GM12878 (cell line): ENCODE results near the gene MUC5AC. TPM values are rescaled to one million over a fixed set of nuclear protein-coding genes. Genes with fewer than 3 reads are reported as not detected.

ENCODE experiments used
- ATAC-seq: fragments of 200-7000 bp; cut with Tn5 transposase; 3 replicates; pipeline ENCODE4 v1.9.1; 2020; ENCODE audit warnings: mild to moderate bottlenecking, moderate library complexity
- BruUV-seq: library from RNA; stranded (reverse); fragments of 400-500 nt; replicated peaks from 2 replicates; lab custom pipeline; 2021; lab: Mats Ljungman, UMichigan
- CTCF ChIA-PET: fragments of 300-600 bp; sonication (Branson Sonifier 250); formaldehyde crosslinking; extraction: SDS; loops from one replicate; lab custom pipeline; 2021; ENCODE audit warnings: inconsistent platforms; lab: Yijun Ruan, JAX
- POLR2A ChIA-PET: fragments of 350-600 bp; formaldehyde crosslinking; extraction: SDS; loops from one replicate; lab custom pipeline; 2021; ENCODE audit warnings: inconsistent platforms; lab: Charles Lee
- RAD21 ChIA-PET: fragments of 300-600 bp; sonication (Branson Sonifier 250); formaldehyde crosslinking; loops from one replicate; lab custom pipeline; 2023; ENCODE audit warnings: antibody characterized with exemption; ENCODE audit not compliant: unreplicated experiment; lab: Charles Lee
- SMC1A ChIA-PET: fragments of 300-600 bp; sonication (Branson Sonifier 250); formaldehyde crosslinking; loops from one replicate; lab custom pipeline; 2023; ENCODE audit not compliant: unreplicated experiment, uncharacterized antibody; lab: Charles Lee
- DNase-seq: peaks from one replicate; pipeline ENCODE4 v3.0.0-alpha.2; 2011; ENCODE audit warnings: low read depth, low spot score
- FAIRE-seq: peaks from 3 replicates; lab custom pipeline; 2011; peaks lifted over from hg19 to GRCh38; lab: Jason Lieb, UNC
- H2AFZ ChIP-seq: 2 replicates; pipeline ENCODE4 v1.6.0; 2011; ENCODE audit warnings: low read depth, low read length, control low read depth; ENCODE audit not compliant: control insufficient read depth
- H3K27ac ChIP-seq: 2 replicates; pipeline ENCODE4 v1.5.1; 2011; ENCODE audit warnings: control low read depth; ENCODE audit not compliant: control insufficient read depth, insufficient read depth
- H3K27me3 ChIP-seq, 2 experiments: replicated peaks in 1 of 2; 2 replicates each; pipeline versions ENCODE4 v1.6.0 to v1.6.1; 2011; ENCODE audit warnings: low read length in 1 of 2; ENCODE audit not compliant: control insufficient read depth in 2 of 2, insufficient read depth in 2 of 2
- H3K36me3 ChIP-seq, 2 experiments: 2 replicates each; pipeline ENCODE4 v1.5.1; 2011; ENCODE audit warnings: low read length in 1 of 2; ENCODE audit not compliant: control insufficient read depth in 2 of 2, insufficient read depth in 2 of 2
- H3K4me1 ChIP-seq: 2 replicates; pipeline ENCODE4 v1.6.1; 2011; ENCODE audit warnings: mild to moderate bottlenecking, low read length, moderate library complexity, mixed read lengths; ENCODE audit not compliant: control insufficient read depth, insufficient read depth
- H3K4me2 ChIP-seq: 2 replicates; pipeline ENCODE4 v1.6.0; 2011; ENCODE audit warnings: control low read depth; ENCODE audit not compliant: control insufficient read depth, insufficient read depth
- H3K4me3 ChIP-seq: fragments of 200-600 bp; sonication (generic); 2 replicates; pipeline ENCODE4 v1.5.1; 2016
- H3K79me2 ChIP-seq: 2 replicates; pipeline ENCODE4 v1.6.0; 2011; ENCODE audit warnings: low read length; ENCODE audit not compliant: control insufficient read depth, insufficient read depth
- H3K9ac ChIP-seq: 2 replicates; pipeline ENCODE4 v1.8.0; 2011; ENCODE audit warnings: low read length, control low read depth, mixed read lengths; ENCODE audit not compliant: control insufficient read depth, insufficient read depth
- H3K9me3 ChIP-seq: replicated peaks from 3 replicates; pipeline ENCODE4 v1.5.1; 2011; ENCODE audit warnings: mild to moderate bottlenecking, low read length; ENCODE audit not compliant: control insufficient read depth, insufficient read depth
- H4K20me1 ChIP-seq: 2 replicates; pipeline ENCODE4 v1.6.0; 2011; ENCODE audit not compliant: control insufficient read depth, insufficient read depth
- JUND ChIP-seq: IDR thresholded peaks from 2 replicates; pipeline ENCODE4 v1.6.1; 2012; ENCODE audit warnings: low read depth, mild to moderate bottlenecking, low read length, improper control_type of control experiment, moderate library complexity
- KLF5 ChIP-seq: fragments of 450-650 bp; IDR thresholded peaks from 2 replicates; pipeline ENCODE4 v1.6.1; 2014; ENCODE audit warnings: mild to moderate bottlenecking; ENCODE audit not compliant: partially characterized antibody
- LARP7 ChIP-seq: fragments of 450-650 bp; IDR thresholded peaks from 2 replicates; pipeline ENCODE4 v1.6.1; 2017; ENCODE audit warnings: mild to moderate bottlenecking
- MTA3 ChIP-seq: IDR thresholded peaks from 2 replicates; pipeline ENCODE4 v1.6.1; 2012; ENCODE audit warnings: low read length, inconsistent platforms, borderline replicate concordance
- NKRF ChIP-seq: fragments of 450-650 bp; conservative IDR thresholded peaks from 2 replicates; pipeline ENCODE4 v1.6.1; 2017; ENCODE audit warnings: mild to moderate bottlenecking, moderate library complexity
- NRF1 ChIP-seq: conservative IDR thresholded peaks from 2 replicates; pipeline ENCODE4 v1.6.1; 2011; ENCODE audit warnings: mild to moderate bottlenecking, low read depth, low read length, improper control_type of control experiment
- REST ChIP-seq: IDR thresholded peaks from 2 replicates; pipeline ENCODE4 v1.6.1; 2012; ENCODE audit warnings: mild to moderate bottlenecking, low read depth, low read length
- SUZ12 ChIP-seq: fragments of 200-600 bp; sonication (generic); IDR thresholded peaks from one replicate; pipeline ENCODE4 v1.6.1; 2018; ENCODE audit warnings: antibody characterized with exemption, mild to moderate bottlenecking; ENCODE audit not compliant: unreplicated experiment
- ZBTB33 ChIP-seq: fragments of 450-650 bp; IDR thresholded peaks from 2 replicates; pipeline ENCODE4 v1.6.1; 2017; ENCODE audit warnings: mild to moderate bottlenecking
- WGBS: methylation state at CpG from one replicate; pipeline ENCODE4 v1.1.6; 2016; ENCODE audit warnings: low lambda C conversion rate; ENCODE audit not compliant: insufficient replicate concordance, insufficient coverage; ENCODE audit errors: missing lambda C conversion rate; 5-methylcytosine and 5-hydroxymethylcytosine counted together
- in situ Hi-C: fragments of 300-500 bp; cut with MboI; formaldehyde crosslinking; loops from 9 replicates; pipeline ENCODE4 v1.14.3; 2018; ENCODE audit warnings: mixed read lengths
- intact Hi-C: fragments of 100-400 bp; cut with micrococcal nuclease; formaldehyde crosslinking; loops from one replicate; pipeline ENCODE4 v1.14.2; 2022; ENCODE audit not compliant: unreplicated experiment
- polyA plus RNA-seq, 11 experiments: library from polyadenylated mRNA; depleted of rRNA in 4 of 11; unstranded in 6 of 11; stranded (reverse) in 5 of 11; fragments of >200 nt; fragmentation: Nextera tagmentation in 4 of 11; fragmentation: Illumina TruSeq in 1 of 11; extraction: Ambion mirVana in 4 of 11; extraction: Trizol in 1 of 11; gene quantifications; 1 replicate in 1 of 11; 2 replicates in 10 of 11; pipeline versions ENCODE4 v1.2.1 to v1.2.3, GENCODE V29; 2011 to 2016; ENCODE audit warnings: inconsistent platforms in 2 of 11, missing spikeins in 2 of 11, low read depth in 1 of 11
- total RNA-seq, 4 experiments: library from RNA; depleted of rRNA in 3 of 4; stranded (reverse); fragments of >200 nt in 3 of 4; fragmentation: Illumina TruSeq in 1 of 4; extraction: Trizol in 1 of 4; gene quantifications; 2 replicates each; pipeline versions ENCODE4 v1.2.1 to v1.2.3, GENCODE V29; 2013 to 2021

MUC5AC gene
- total and polyA plus RNA-seq, 10 of the 15 experiments (the other 5 are each of a cell fraction or from before 2014, with no cell fraction given), result under 0.01 to 0.01 TPM; not detected in 8

- ATAC-seq, result no peak
- intact Hi-C loops (no loop called here), in situ Hi-C loops (no loop called here)
- 69% methylated on average over 38 of the region's 43 CpGs for WGBS
- H3K9ac ChIP-seq, result no peak overlapping the region
- H3K9me3 ChIP-seq, result no peaks in the 10 kb centered on the region; the same call in 1 of the 3 replicates
- SMC1A ChIA-PET, result no interaction called here
- no peaks in the 10 kb centered on the region for H4K20me1 ChIP-seq
- H2AFZ ChIP-seq, result no peak overlapping the region
- no peaks in the 10 kb centered on the region for H3K4me1 ChIP-seq
- no peak overlapping the region for H3K4me2 ChIP-seq
- CTCF ChIA-PET, result no interaction called here
- POLR2A ChIA-PET, result no interaction called here
- H3K27ac ChIP-seq, result no peak overlapping the region
- RAD21 ChIA-PET, result no interaction called here
- no TSS peak for BruUV-seq
- TF ChIP-seq JUND (no peak), REST (no peak), KLF5 (no peak), NKRF (no peak), MTA3 (no peak), LARP7 (no peak), SUZ12 (no peak), ZBTB33 (no peak), NRF1 (no peak)
- TF ChIP-seq, all 136 proteins: peak for 0
- DNase-seq (no peak), FAIRE-seq (no peak)
- Histone ChIP-seq H3K79me2 (no peaks in the 10 kb centered on the region), H3K27me3 (no peaks in the 10 kb centered on the region), H3K4me3 (no peak overlapping the region), H3K36me3 (no peaks in the 10 kb centered on the region)
Measured at GRCh38 chr11:1193326-1194230, 35.8 kb downstream of the MUC5AC start.
